OCI-LY1 (cell line): ENCODE measurements around the gene MAGI2.

Experiments
- CTCF ChIP-seq: fragments of 200-600 bp; sonication (generic), shearing (Covaris generic); IDR thresholded peaks from 2 replicates; pipeline ENCODE4 v1.5.1; 2017; ENCODE audit warnings: mild to moderate bottlenecking, antibody characterized with exemption, low read length, moderate library complexity, mixed read lengths
- EZH2 ChIP-seq: fragments of 200-600 bp; sonication (generic), shearing (Covaris generic); IDR thresholded peaks from 2 replicates; pipeline ENCODE4 v1.8.0; 2017; ENCODE audit warnings: borderline replicate concordance, mixed run types, mild to moderate bottlenecking, antibody characterized with exemption, low read length, moderate library complexity, mixed read lengths

DNA sequence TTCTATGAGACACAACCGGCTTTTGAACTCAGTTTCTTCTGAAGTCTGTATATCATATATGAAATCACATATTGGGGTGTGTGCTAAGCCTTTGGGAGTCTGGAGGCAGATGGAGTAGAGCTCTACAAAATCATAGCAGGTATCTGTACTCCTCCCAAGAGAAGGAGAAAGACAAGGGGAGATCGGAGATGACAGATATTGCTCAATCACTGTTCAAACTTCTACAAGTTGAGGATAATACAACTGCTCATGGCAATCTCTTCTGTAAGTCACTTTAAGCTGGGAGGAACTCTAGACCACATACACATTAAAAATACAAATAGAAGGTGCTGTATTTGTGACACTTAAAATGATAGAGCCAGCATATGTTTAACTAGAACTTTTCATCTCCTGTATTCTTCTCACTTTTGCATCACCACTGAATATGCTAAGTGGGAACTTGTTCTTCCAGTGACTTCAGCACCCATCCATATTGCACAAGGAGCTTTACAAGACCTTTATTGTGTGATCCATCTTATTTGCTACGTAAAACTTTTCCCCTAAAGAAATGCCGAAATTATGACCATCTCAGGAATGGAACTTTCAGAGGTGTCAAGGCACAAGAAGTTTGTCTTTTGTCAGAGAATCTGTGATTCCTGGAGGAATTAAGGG, 1273.5 kb downstream of the MAGI2 start:
- no peak for TF ChIP-seq CTCF
- no peak for TF ChIP-seq EZH2
